Activated naive CD8-positive, alpha-beta T cell treated with anti-CD3 and anti-CD28 coated beads, Interleukin-2, amount 50 U/mL, for 16 hours (primary cell): ENCODE results near the gene ITGB1BP1.

ENCODE experiments used
- DNase-seq: peaks from one replicate; pipeline ENCODE4 v3.0.0-alpha.2; 2020; ENCODE audit warnings: low read depth, low spot score

The ITGB1BP1 gene

DNA sequence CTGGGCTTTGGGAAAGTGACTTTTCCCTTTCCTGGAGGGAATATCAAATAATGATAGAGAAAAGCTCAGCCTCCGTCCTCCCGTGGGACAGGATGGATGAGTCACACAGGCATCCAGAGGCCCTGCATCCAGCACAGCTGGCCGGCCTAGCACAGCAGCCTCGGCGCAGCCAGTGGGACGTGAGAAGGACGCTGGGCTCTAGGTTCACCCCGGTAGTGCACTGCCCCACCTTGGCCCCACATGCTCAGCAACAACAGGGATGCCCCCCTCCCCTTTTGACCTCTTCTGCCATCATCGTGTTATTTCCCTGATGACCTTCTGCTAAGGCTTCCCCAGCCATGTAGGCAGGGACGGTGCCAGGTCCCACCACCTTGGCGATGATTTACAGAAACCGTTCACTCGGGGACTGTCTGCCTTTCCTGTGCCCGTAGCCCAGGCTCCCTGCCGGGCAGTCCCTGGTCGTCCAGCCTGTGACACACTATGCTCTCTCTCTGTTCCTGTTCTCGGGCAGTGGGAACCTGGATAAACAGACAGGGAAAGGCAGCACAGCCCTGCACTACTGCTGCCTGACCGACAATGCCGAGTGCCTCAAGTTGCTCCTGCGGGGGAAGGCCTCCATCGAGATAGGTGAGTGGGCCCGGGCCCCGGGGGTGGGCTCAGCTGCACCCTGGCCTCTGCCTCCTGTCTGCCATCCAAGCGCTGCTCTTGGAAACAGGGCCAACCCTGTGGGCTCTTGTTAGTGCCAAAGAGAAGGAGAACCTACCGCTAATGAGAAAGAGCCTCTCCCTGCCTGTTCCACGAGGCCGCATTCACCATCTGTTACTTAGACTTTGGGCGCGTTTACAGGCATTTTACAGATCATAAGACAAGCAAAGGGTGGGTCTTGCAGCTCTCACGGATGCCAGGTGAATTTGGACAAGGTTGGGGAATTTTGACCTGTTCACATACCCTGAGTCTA lies 44.6 kb downstream of the ITGB1BP1 start:
- DNase-seq, result no peak

DNA sequence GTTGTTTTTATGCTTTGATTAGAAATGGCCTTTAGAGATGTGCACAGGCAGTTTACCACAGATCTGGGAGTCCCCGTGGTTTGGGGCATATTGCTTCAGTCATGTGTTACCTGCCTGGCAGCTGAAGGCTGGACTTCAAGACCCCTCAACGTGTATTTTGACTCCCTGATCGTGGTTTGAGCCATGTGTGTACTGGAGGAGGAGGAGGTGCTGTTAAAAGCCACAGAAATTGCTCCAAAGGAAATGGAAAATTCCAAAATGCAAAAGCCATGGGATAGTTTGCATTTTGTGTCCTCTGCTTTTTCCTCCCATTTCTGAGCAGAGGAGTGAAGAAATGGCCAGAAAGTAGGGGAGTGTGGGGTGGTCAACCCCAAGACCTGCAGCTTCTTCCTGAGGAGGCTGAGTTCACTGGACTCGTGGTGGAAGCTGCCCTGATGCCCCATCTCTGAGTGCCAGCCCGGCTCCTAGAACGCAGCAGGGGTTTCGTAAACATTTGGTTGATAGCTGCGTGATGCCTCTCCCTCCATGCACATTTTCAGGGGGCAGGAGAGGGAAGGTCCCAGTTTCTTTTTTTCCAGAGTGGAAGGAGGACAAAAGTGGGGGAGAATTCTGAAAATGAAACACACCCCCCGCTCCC lies 45.7 kb downstream of the ITGB1BP1 start:
- DNase-seq, result no peak

GRCh38 chr2:9375857-9376428 lies 47.4 kb downstream of the ITGB1BP1 start:
- no peak for DNase-seq

- no peak for DNase-seq
Measured at GRCh38 chr2:9374071-9374730, 49.1 kb downstream of the ITGB1BP1 start.

- no peak for DNase-seq
Measured at GRCh38 chr2:9373476-9373875, 49.9 kb downstream of the ITGB1BP1 start.

- no peak for DNase-seq
Measured at GRCh38 chr2:9373047-9373446, 50.3 kb downstream of the ITGB1BP1 start.

DNA sequence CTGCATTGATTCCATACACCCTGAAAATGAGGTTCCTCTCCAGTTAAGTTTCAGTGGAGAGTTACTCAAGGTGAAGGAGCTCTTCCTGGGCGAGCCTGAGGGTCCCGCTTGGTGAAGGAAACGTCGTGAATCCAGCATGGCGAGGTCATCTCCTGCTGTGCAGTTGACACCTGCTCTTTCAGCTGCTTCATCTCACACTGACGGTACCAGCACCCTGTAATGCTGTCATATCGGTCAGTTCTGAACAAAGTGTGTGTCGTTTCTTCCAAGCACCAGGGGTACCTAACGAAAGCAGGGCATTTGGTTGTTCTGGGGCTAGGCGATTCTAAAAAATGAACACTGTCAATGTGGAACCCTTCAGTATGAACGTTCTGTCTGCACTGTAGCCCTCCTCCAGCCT lies 52.6 kb downstream of the ITGB1BP1 start:
- DNase-seq, result no peak

DNA sequence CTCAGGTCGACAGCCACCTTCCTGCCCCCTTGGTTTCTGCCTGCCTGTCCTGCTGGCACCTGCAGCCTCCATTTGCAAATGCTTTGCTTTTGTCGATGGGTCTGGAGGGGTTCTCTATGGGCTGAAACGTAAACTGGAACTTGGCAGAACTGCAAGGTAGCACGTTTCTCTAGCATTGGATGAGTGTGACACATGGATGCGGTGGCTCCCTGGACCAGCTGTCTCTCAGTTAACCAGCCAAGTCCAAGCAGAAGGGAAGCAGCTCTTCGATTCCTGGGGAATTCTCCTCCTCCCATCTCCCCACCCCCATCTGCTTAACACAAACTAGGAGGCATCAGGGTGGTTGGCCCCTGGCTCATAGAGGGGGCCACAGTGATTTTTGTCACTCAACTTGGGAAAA lies 57.3 kb downstream of the ITGB1BP1 start:
- DNase-seq, result no peak

GRCh38 chr2:9365498-9366019 lies 57.8 kb downstream of the ITGB1BP1 start:
- DNase-seq, result no peak

- DNase-seq, result no peak
Measured at GRCh38 chr2:9364791-9365497, 58.4 kb downstream of the ITGB1BP1 start.

GRCh38 chr2:9364373-9364772 lies 59.0 kb downstream of the ITGB1BP1 start:
- DNase-seq, result no peak

DNA sequence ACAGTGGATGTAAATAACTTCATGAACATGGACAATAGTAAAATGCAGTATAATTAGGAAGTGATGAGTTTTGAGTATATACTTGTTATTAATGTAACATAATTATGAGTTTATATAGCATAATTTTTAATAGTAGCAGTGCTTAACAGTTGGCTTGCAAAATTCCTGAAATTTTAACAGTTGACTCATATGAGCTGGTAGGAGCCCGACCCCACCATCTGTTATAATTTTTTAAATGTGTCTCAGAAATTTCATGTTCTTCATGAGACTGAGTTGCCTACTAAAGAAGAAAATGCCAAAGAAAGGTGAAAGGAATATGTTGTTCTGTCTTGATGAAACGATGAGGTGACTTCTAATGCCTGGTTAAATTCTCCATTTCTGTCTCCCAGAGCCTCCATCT lies 62.6 kb downstream of the ITGB1BP1 start:
- no peak for DNase-seq

DNA sequence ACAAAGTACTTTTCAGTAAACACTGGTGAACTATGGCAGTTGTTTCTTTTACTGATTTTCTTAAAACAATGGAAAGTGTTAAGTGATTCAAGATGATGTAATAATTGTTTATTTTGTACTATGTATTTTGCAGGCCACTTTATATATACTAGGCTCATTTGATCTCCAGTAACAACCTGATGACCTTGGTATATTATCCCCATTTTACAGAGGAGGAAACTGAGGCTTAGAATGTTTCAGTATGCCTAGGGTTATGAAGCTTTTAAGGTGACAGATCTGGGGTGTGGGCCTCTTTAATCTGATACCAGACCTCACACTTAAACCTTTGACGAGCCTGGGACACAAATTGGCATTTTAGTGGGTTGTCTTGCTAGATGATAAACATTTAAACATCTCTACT lies 63.2 kb downstream of the ITGB1BP1 start:
- DNase-seq, result no peak

DNA sequence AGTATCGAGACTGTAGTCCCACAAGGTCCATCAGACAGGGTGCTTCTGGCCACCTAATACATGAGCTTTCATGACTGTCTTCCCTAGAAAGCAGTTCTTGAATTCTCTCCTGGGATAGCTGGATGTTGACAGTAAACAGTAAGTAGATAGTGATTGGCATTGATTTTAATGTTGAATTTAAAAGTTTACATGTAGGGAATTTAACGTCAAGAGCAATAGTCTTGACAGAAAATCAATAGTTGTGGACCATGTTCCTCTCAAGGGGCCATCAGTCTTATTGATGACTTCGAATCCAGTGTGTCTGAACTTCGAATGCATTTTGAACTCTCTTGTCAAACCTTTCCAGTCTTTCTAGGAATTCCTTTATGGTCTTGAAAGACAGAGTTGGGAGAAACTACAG lies 63.9 kb downstream of the ITGB1BP1 start:
- DNase-seq, result no peak

GRCh38 chr2:9358846-9359245 lies 64.5 kb downstream of the ITGB1BP1 start:
- no peak for DNase-seq

GRCh38 chr2:9356261-9356660 lies 67.1 kb downstream of the ITGB1BP1 start:
- no peak for DNase-seq

- no peak for DNase-seq
Measured at GRCh38 chr2:9355716-9356115, 67.6 kb downstream of the ITGB1BP1 start.

DNA sequence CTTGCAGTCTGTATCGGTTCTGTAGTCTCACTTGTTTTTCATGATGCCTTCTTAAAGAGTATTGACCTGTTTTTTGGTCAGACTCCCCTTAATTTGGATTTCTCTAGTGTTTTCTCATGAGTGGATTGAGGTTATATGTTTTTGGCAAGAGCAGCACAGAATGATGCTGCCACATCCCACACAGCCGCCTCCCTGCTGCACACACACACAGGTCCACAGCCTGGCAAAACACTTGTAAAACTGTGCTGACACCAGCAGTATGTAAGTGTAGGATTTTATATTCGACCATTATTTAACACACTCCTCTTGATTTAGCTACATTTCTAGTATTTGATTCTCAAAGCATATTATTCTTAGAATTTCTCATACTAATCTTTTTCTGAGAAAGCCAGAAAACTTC lies 68.1 kb downstream of the ITGB1BP1 start:
- DNase-seq, result no peak

GRCh38 chr2:9354318-9354717 lies 69.0 kb downstream of the ITGB1BP1 start:
- DNase-seq, result no peak
